ENCODE measurements around the gene ZFP1.

The ZFP1 gene

GRCh38 chr16:75112734-75113491 is 35.4 kb upstream of the ZFP1 start:
- in situ Hi-C loops (cut with MboI; ENCODE audit: low sequenced_read_pairs, unreplicated experiment), result loop anchor here (25.0 kb wide), 1 partner anchor 401 kb away; the partner anchor contains the start of gene MLKL

GRCh38 chr16:75113541-75114121 is 34.7 kb upstream of the ZFP1 start:
- no peak for DNase-seq (ENCODE audit: low spot score)

More at GRCh38 chr16:75112734-75113491, 35.4 kb upstream of the ZFP1 start:
- no peak for TF ChIP-seq CTCF (IDR thresholded peaks at IDR 0.05; ENCODE audit: borderline replicate concordance, control extremely low read depth, extremely low read depth, insufficient read depth, missing control alignments)
- DNase-seq (ENCODE audit: low spot score), result no peak

GRCh38 chr16:75114179-75114945 is 34.0 kb upstream of the ZFP1 start:
- in situ Hi-C loops (cut with MboI; ENCODE audit: low sequenced_read_pairs, unreplicated experiment), result loop anchor here (25.0 kb wide), 1 partner anchor 402 kb away; the partner anchor contains the start of gene MLKL
- TF ChIP-seq CTCF (IDR thresholded peaks at IDR 0.05; ENCODE audit: borderline replicate concordance, control extremely low read depth, extremely low read depth, insufficient read depth, missing control alignments), result no peak
- DNase-seq (ENCODE audit: low spot score), result no peak

More at GRCh38 chr16:75113541-75114121, 34.7 kb upstream of the ZFP1 start:
- in situ Hi-C loops (cut with MboI; ENCODE audit: low sequenced_read_pairs, unreplicated experiment), result loop anchor here (25.0 kb wide), 1 partner anchor 401 kb away; the partner anchor contains the start of gene MLKL
- no peak for TF ChIP-seq CTCF (IDR thresholded peaks at IDR 0.05; ENCODE audit: borderline replicate concordance, control extremely low read depth, extremely low read depth, insufficient read depth, missing control alignments)

GRCh38 chr16:75114946-75115825 is 33.1 kb upstream of the ZFP1 start:
- in situ Hi-C loops (cut with MboI; ENCODE audit: low sequenced_read_pairs, unreplicated experiment), result loop anchor here (25.0 kb wide), 1 partner anchor 403 kb away; the partner anchor contains the start of gene MLKL
- DNase-seq (ENCODE audit: low spot score), result no peak
- TF ChIP-seq CTCF (IDR thresholded peaks at IDR 0.05; ENCODE audit: borderline replicate concordance, control extremely low read depth, extremely low read depth, insufficient read depth, missing control alignments), result no peak

- in situ Hi-C loops (cut with MboI; ENCODE audit: low sequenced_read_pairs, unreplicated experiment), result loop anchor here (25.0 kb wide), 1 partner anchor 404 kb away; the partner anchor contains the start of gene MLKL
- no peak for TF ChIP-seq CTCF (IDR thresholded peaks at IDR 0.05; ENCODE audit: borderline replicate concordance, control extremely low read depth, extremely low read depth, insufficient read depth, missing control alignments)
- no peak for DNase-seq (ENCODE audit: low spot score)
Observed at GRCh38 chr16:75116081-75116910, 32.0 kb upstream of the ZFP1 start, which contains the start of gene LDHD. TSS of gene LDHD (minus strand) at chr16:75116780. CDS start at chr16:75116720, 60 bp downstream.

Data from GM13976 (cell line).